Measurements from ENCODE around the gene KLHDC8B. TPM values are rescaled to one million over a fixed set of nuclear protein-coding genes. Genes with fewer than 3 reads are reported as not detected.

KLHDC8B gene
- total and polyA plus RNA-seq, 3 donors from 2014 or later: 55.8 to 78.2 (median 56.6) TPM

GRCh38 chr3:49132073-49132436, 39.3 kb upstream of the KLHDC8B start:
- Histone ChIP-seq H3K9me3 (no peaks in the 10 kb centered on the region), H3K4me3 (peak overlapping the region; percentile 64 to 81), H3K4me1 (peaks cover 30% of the 10 kb centered on the region), H3K27me3 (no peaks in the 10 kb centered on the region), H3K27ac (peak overlapping the region; percentile 80), H3K36me3 (ENCODE audit: low read depth, missing control alignments) (no peaks in the 10 kb centered on the region)
- intact Hi-C loops (cut with DNase I; ENCODE audit: low total_unique reads): no loop called here
- 28 to 46% methylated on average over 7 to 9 of the region's 9 CpGs for WGBS, 2 donors
- no peak for DNase-seq
- no peak for TF ChIP-seq POLR2A (IDR thresholded peaks at IDR 0.05)
- no peak for TF ChIP-seq CTCF (IDR thresholded peaks at IDR 0.05)

DNA sequence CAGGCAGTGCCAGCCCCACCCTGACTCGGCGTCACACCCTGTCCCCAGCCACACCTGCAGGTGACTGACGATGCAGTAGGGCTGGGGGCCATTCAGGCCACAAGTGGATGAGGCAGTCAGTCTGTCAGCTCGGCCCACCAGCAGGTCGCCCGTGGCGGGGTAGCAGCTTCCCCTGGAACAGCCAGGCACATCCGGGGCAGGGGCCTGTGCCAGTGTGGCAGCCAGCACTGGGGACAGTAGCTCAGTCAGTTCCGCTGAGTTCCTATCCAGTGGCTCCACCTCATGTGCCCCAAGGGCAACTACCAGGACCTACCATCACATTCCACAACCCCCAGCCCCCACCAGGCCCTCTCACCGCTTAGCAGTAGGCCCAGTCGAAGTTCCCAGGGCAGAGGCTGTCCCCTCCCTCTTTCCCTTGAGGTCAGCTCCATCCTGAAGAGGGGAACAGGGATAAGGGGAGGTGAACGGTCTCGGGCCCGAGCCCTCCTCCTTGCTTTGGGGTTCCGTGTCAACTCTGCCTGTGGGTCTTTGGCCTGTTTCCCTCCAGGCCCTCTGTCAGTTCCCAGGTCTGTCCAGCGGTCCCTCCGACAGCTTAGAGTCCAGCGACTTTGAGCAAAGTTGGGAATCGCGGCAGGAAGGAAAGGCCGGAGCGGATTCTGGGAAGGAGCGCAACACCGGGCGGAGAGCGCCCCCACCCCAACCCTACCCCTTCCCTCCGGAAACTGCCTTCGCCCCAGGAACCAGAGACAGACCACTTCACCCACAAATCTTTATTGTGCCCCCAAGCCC, 38.8 kb upstream of the KLHDC8B start, which contains the start of gene LAMB2:
Gene LAMB2, minus strand, starts transcription at position 614 of the 789 bp plus-strand sequence. Its CDS starts 183 bp downstream, at position 431.
- H3K27ac ChIP-seq: peak within 1 kb of the TSS; percentile 80
- DNase-seq: peak; percentile 92
- WGBS, 2 donors: 1 to 13% methylated on average over 23 to 28 of the region's 28 CpGs
- no peaks in the 10 kb centered on the region for H3K36me3 ChIP-seq (ENCODE audit: low read depth, missing control alignments)
- H3K9me3 ChIP-seq: no peaks in the 10 kb centered on the region
- H3K27me3 ChIP-seq: no peaks in the 10 kb centered on the region
- H3K4me3 ChIP-seq: peak within 1 kb of the TSS; percentile 64 to 81
- H3K4me1 ChIP-seq: peaks cover 30% of the 10 kb centered on the region
- intact Hi-C loops (cut with DNase I; ENCODE audit: low total_unique reads): no loop called here
- TF ChIP-seq CTCF (IDR thresholded peaks at IDR 0.05) (no peak), POLR2A (IDR thresholded peaks at IDR 0.05) (no peak)

- intact Hi-C loops (cut with DNase I; ENCODE audit: low total_unique reads): no loop called here
- Histone ChIP-seq H3K27ac (peak overlapping the region; percentile 80), H3K4me1 (peaks cover 30% of the 10 kb centered on the region), H3K9me3 (no peaks in the 10 kb centered on the region), H3K36me3 (ENCODE audit: low read depth, missing control alignments) (no peaks in the 10 kb centered on the region), H3K4me3 (peak overlapping the region; percentile 64 to 81), H3K27me3 (no peaks in the 10 kb centered on the region)
- TF ChIP-seq POLR2A (IDR thresholded peaks at IDR 0.05) (no peak), CTCF (IDR thresholded peaks at IDR 0.05) (no peak)
- 3 to 4% methylated on average over 21 to 25 of the region's 30 CpGs for WGBS, 2 donors
- DNase-seq: peak; percentile 93
These were observed 38.0 kb upstream of the KLHDC8B start for GRCh38 chr3:49133226-49133951.

DNA sequence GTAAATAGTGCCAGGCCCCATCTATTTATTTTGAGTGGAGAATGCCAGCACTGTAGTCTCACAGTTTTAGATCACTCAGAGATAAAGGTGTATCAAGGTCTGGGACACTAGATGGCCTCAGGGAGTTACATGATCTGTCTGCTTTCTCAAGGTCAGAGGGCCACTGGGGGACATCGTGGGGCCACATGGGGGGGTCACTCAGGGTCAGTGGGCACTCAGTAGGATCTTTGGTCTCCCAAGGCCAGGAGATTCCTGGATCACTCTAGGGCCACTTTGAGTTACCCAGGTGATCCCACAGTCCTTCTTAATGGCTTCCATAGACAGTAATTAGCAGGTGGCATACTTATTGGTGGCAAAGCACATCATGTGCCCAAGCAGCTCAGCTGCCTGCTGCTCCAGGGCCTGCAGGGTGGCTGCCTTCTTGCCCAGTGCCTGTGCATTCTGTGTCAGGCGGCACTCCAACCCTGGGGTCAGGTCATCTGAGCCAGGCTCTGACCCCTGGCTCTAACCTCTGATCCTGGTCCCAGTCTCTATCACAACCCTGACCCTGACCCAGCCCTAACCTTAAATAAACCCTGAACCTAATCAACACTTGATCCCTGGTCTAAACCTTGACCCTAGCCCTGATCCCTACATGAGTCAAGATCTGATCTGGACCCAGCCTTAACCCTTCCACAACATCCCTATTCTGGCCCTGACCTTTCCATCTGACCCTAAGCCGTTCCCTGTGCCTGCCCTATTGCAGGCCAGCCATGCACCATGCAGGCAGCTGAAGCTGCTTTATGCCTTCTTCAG, 36.7 kb upstream of the KLHDC8B start:
- Histone ChIP-seq H3K4me1 (peaks cover 30% of the 10 kb centered on the region), H3K27me3 (no peaks in the 10 kb centered on the region), H3K36me3 (ENCODE audit: low read depth, missing control alignments) (no peaks in the 10 kb centered on the region), H3K4me3 (no peak overlapping the region), H3K9me3 (no peaks in the 10 kb centered on the region), H3K27ac (no peak overlapping the region)
- WGBS, 2 donors: 43 to 48% methylated on average over 3 of the region's 3 CpGs
- intact Hi-C loops (cut with DNase I; ENCODE audit: low total_unique reads): no loop called here
- TF ChIP-seq CTCF (IDR thresholded peaks at IDR 0.05) (no peak), POLR2A (IDR thresholded peaks at IDR 0.05) (no peak)
- no peak for DNase-seq

Data from testis (tissue), 3 donors.